H9 (cell line): ENCODE measurements around the gene CPNE5. TPM values are rescaled to one million over a fixed set of nuclear protein-coding genes. Genes with fewer than 3 reads are reported as not detected.
A peak's percentile ranks its signal among the peaks of the same experiment; 100 is the strongest.

Experiments used
- DNase-seq: peaks from one replicate; pipeline ENCODE4 v3.0.0-alpha.2; 2017
- H2AFZ ChIP-seq: one replicate; pipeline ENCODE4 v1.6.1; 2013; ENCODE audit warnings: mild to moderate bottlenecking, low read length, control low read depth, moderate library complexity
- H2AK5ac ChIP-seq: 2 replicates; pipeline ENCODE4 v1.6.1; 2013; ENCODE audit warnings: low read length, control low read depth, mixed read lengths; ENCODE audit not compliant: insufficient read length
- H2BK120ac ChIP-seq: one replicate; pipeline ENCODE4 v1.6.1; 2013; ENCODE audit warnings: low read depth, mild to moderate bottlenecking, low read length, control low read depth, inconsistent platforms; ENCODE audit not compliant: poor library complexity, severe bottlenecking
- H2BK12ac ChIP-seq: 2 replicates; pipeline ENCODE4 v1.6.1; 2013; ENCODE audit warnings: low read length, control low read depth, mixed read lengths, low read depth; ENCODE audit not compliant: insufficient read length
- H2BK15ac ChIP-seq: 2 replicates; pipeline ENCODE4 v1.6.1; 2013; ENCODE audit warnings: low read depth, low read length, control low read depth
- H2BK20ac ChIP-seq: one replicate; pipeline ENCODE4 v1.6.1; 2013; ENCODE audit warnings: low read depth, mild to moderate bottlenecking, low read length, control low read depth, inconsistent platforms; ENCODE audit not compliant: poor library complexity, severe bottlenecking
- H2BK5ac ChIP-seq: 2 replicates; pipeline ENCODE4 v1.6.1; 2013; ENCODE audit warnings: low read length, control low read depth, mixed read lengths; ENCODE audit not compliant: insufficient read length
- H3K14ac ChIP-seq: 2 replicates; pipeline ENCODE4 v1.6.1; 2013; ENCODE audit warnings: low read length, control low read depth; ENCODE audit not compliant: insufficient read depth
- H3K18ac ChIP-seq: 2 replicates; pipeline ENCODE4 v1.6.1; 2013; ENCODE audit warnings: low read depth, mild to moderate bottlenecking, mixed read lengths, low read length, control low read depth; ENCODE audit not compliant: insufficient read length
- H3K23ac ChIP-seq: 2 replicates; pipeline ENCODE4 v1.6.1; 2013; ENCODE audit warnings: low read length, control low read depth, mixed read lengths, low read depth; ENCODE audit not compliant: insufficient read length
- H3K23me2 ChIP-seq: 2 replicates; pipeline ENCODE4 v1.6.1; 2013; ENCODE audit warnings: low read depth, mild to moderate bottlenecking, mixed read lengths, low read length, control low read depth; ENCODE audit not compliant: insufficient read length, poor library complexity, severe bottlenecking
- H3K27ac ChIP-seq: 2 replicates; pipeline ENCODE4 v1.5.1; 2013; ENCODE audit warnings: low read length, control low read depth, mixed read lengths, low read depth; ENCODE audit not compliant: insufficient read length
- H3K27me3 ChIP-seq: 2 replicates; pipeline ENCODE4 v1.6.1; 2013; ENCODE audit warnings: low read length, control low read depth, inconsistent platforms; ENCODE audit not compliant: insufficient read depth
- H3K4ac ChIP-seq: 2 replicates; pipeline ENCODE4 v1.6.1; 2013; ENCODE audit warnings: low read depth, mild to moderate bottlenecking, control low read depth, inconsistent platforms, low read length, moderate library complexity
- H3K4me1 ChIP-seq: 2 replicates; pipeline ENCODE4 v1.6.1; 2013; ENCODE audit warnings: low read length, control low read depth, inconsistent platforms; ENCODE audit not compliant: insufficient read depth
- H3K4me2 ChIP-seq: 2 replicates; pipeline ENCODE4 v1.6.1; 2013; ENCODE audit warnings: low read length, control low read depth, mixed read lengths; ENCODE audit not compliant: insufficient read length, insufficient read depth
- H3K56ac ChIP-seq: 2 replicates; pipeline ENCODE4 v1.6.1; 2013; ENCODE audit warnings: low read depth, mild to moderate bottlenecking, mixed read lengths, low read length, control low read depth; ENCODE audit not compliant: insufficient read length
- H3K79me1 ChIP-seq: 2 replicates; pipeline ENCODE4 v1.6.1; 2013; ENCODE audit warnings: low read depth, mild to moderate bottlenecking, moderate library complexity, low read length, control low read depth, inconsistent platforms; ENCODE audit not compliant: insufficient read depth, poor library complexity, severe bottlenecking
- H3K79me2 ChIP-seq: 2 replicates; pipeline ENCODE4 v1.6.1; 2013; ENCODE audit warnings: low read length, control low read depth, inconsistent platforms; ENCODE audit not compliant: insufficient read depth
- H3K9ac ChIP-seq: 2 replicates; pipeline ENCODE4 v1.6.1; 2013; ENCODE audit warnings: low read length, control low read depth, mixed read lengths; ENCODE audit not compliant: insufficient read length; ENCODE audit errors: extremely low read depth
- H3K9me3 ChIP-seq: one replicate; pipeline ENCODE4 v1.6.1; 2013; ENCODE audit warnings: low read depth, low read length, inconsistent platforms; ENCODE audit not compliant: control insufficient read depth
- H3T11ph ChIP-seq: one replicate; pipeline ENCODE4 v1.6.1; 2013; ENCODE audit warnings: mild to moderate bottlenecking, low read length, control low read depth, inconsistent platforms
- H4K20me1 ChIP-seq: one replicate; pipeline ENCODE4 v1.6.1; 2013; ENCODE audit not compliant: control insufficient read depth, insufficient read length, insufficient read depth
- H4K5ac ChIP-seq: 2 replicates; pipeline ENCODE4 v1.6.1; 2013; ENCODE audit warnings: low read depth, mild to moderate bottlenecking, mixed read lengths, low read length, control low read depth; ENCODE audit not compliant: insufficient read length
- H4K8ac ChIP-seq: replicated peaks from 2 replicates; pipeline ENCODE4 v1.6.1; 2013; ENCODE audit warnings: low read length, control low read depth, mixed read lengths, low read depth; ENCODE audit not compliant: insufficient read length
- H4K91ac ChIP-seq: 2 replicates; pipeline ENCODE4 v1.6.1; 2013; ENCODE audit warnings: low read depth, mild to moderate bottlenecking, moderate library complexity, mixed read lengths, low read length, control low read depth; ENCODE audit not compliant: insufficient read length
- H3K27ac Mint-ChIP-seq, 3 experiments: 2 replicates in 2 of 3; 3 replicates in 1 of 3; pipeline ENCODE4 v1.8.0; 2020 to 2021; ENCODE audit warnings: mixed read lengths in 3 of 3, mild to moderate bottlenecking in 1 of 3, moderate library complexity in 1 of 3
- H3K27me3 Mint-ChIP-seq: 2 replicates; pipeline ENCODE4 v1.8.0; 2021; ENCODE audit warnings: low read depth, mild to moderate bottlenecking, moderate library complexity, mixed read lengths
- H3K36me3 Mint-ChIP-seq, 3 experiments: 2 replicates in 2 of 3; 3 replicates in 1 of 3; pipeline ENCODE4 v1.8.0; 2020 to 2021; ENCODE audit warnings: low read depth in 3 of 3, mixed read lengths in 3 of 3; ENCODE audit not compliant: insufficient read depth in 1 of 3
- H3K4me1 Mint-ChIP-seq, 2 experiments: 2 replicates each; pipeline ENCODE4 v1.8.0; 2020; ENCODE audit warnings: mixed read lengths in 2 of 2
- H3K4me3 Mint-ChIP-seq, 2 experiments: 2 replicates in 1 of 2; 3 replicates in 1 of 2; pipeline ENCODE4 v1.8.0; 2020 to 2021; ENCODE audit warnings: mild to moderate bottlenecking in 2 of 2, mixed read lengths in 2 of 2, moderate library complexity in 1 of 2
- H3K9me3 Mint-ChIP-seq, 2 experiments: 2 replicates in 1 of 2; 3 replicates in 1 of 2; pipeline ENCODE4 v1.8.0; 2020; ENCODE audit warnings: mild to moderate bottlenecking in 2 of 2, mixed read lengths in 2 of 2, moderate library complexity in 1 of 2
- WGBS: extraction: QIAGEN DNeasy Blood & Tissue Kit; methylation state at CpG from one replicate; pipeline ENCODE4 v1.1.7; 2013; ENCODE audit warnings: missing lambda C conversion rate, low lambda C conversion rate, mixed read lengths; ENCODE audit not compliant: insufficient read length; ENCODE audit errors: extremely low coverage; 5-methylcytosine and 5-hydroxymethylcytosine counted together
- total RNA-seq: library from RNA; stranded (reverse); gene quantifications from 2 replicates; pipeline ENCODE4 v1.2.1, GENCODE V29; 2021
- TF ChIP-seq, protein P1 (sequence below): fragments of 200-600 bp; sonication (generic); conservative IDR thresholded peaks from 3 replicates; pipeline ENCODE4 v1.8.0; 2021; ENCODE audit warnings: antibody characterized with exemption, mild to moderate bottlenecking

CPNE5 gene
- total RNA-seq, 1 experiment from 2014 or later: 0.52 TPM

DNA sequence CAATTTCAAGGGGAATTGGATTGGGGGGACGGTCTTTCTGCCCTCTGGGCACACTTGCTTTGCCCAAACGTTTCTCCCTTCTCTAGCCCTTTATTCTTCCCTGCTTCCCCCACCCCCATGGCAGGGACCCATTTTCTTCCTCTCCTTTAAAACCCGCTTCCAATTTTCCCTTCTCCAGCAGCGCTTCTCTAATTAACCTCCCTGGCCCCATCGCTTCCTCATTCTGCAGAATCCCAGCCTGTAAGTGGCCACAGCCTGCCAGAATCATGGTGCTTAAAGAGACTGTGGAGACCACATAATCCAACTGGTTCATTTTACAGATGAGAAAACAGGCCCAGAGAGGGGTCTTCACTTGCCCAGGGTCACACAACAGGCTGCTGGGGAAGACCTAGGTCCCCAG lies 61.4 kb downstream of the CPNE5 start:
- TF ChIP-seq, protein P1, sequence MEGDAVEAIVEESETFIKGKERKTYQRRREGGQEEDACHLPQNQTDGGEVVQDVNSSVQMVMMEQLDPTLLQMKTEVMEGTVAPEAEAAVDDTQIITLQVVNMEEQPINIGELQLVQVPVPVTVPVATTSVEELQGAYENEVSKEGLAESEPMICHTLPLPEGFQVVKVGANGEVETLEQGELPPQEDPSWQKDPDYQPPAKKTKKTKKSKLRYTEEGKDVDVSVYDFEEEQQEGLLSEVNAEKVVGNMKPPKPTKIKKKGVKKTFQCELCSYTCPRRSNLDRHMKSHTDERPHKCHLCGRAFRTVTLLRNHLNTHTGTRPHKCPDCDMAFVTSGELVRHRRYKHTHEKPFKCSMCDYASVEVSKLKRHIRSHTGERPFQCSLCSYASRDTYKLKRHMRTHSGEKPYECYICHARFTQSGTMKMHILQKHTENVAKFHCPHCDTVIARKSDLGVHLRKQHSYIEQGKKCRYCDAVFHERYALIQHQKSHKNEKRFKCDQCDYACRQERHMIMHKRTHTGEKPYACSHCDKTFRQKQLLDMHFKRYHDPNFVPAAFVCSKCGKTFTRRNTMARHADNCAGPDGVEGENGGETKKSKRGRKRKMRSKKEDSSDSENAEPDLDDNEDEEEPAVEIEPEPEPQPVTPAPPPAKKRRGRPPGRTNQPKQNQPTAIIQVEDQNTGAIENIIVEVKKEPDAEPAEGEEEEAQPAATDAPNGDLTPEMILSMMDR: no peak
- Histone ChIP-seq H3K14ac (0 out of 2 replicates have a peak overlapping the region, but pooled peaks have one; percentile 16), H3K9ac (no peak overlapping the region), H4K20me1 (no peaks in the 10 kb centered on the region), H3K9me3 (no peaks in the 10 kb centered on the region), H3K4me2 (peak overlapping the region; percentile 55), H4K91ac (no peak overlapping the region), H3K23ac (no peak overlapping the region), H2BK12ac (no peak overlapping the region), H2BK20ac (no peak overlapping the region), H3K79me1 (no peaks in the 10 kb centered on the region), H2BK120ac (no peak overlapping the region), H3K27me3 (no peaks in the 10 kb centered on the region), H3K18ac (no peak overlapping the region), H2AFZ (no peak overlapping the region), H4K8ac (no peak overlapping the region), H4K5ac (no peak overlapping the region), H2BK15ac (no peak overlapping the region), H3T11ph (no peak overlapping the region), H3K56ac (no peak overlapping the region), H3K79me2 (no peaks in the 10 kb centered on the region), H2BK5ac (no peak overlapping the region), H3K27ac (no peak overlapping the region), H3K23me2 (no peaks in the 10 kb centered on the region), H3K4ac (no peak overlapping the region), H2AK5ac (no peak overlapping the region), H3K4me1 (no peaks in the 10 kb centered on the region; the same call in 1 of the 2 replicates)
- H3K4me3 Mint-ChIP-seq: peak overlapping the region; percentile 19 to 56; a peak in 4 of 5 replicates
- H3K36me3 Mint-ChIP-seq: peaks cover 0 to 2% (median 0%) of the 10 kb centered on the region in 3 experiments; a peak in 2 of 7 replicates
- DNase-seq: no peak
- H3K4me1 Mint-ChIP-seq: peaks cover 24 to 41% of the 10 kb centered on the region in 2 experiments
- H3K27ac Mint-ChIP-seq: peak overlapping the region; percentile 14 to 82 (median 33); a peak in 4 of 7 replicates
- peaks cover 12% of the 10 kb centered on the region for H3K27me3 Mint-ChIP-seq
- H3K9me3 Mint-ChIP-seq: no peaks in the 10 kb centered on the region; a peak in 1 of 5 replicates
- WGBS: no CpG with 5 or more reads among the region's 5 CpGs
